RWPE1 (cell line): ENCODE results near the gene NFIB.

Experiments used
- CTCF ChIA-PET: fragments of 350-600 bp; sonication (Branson Sonifier 250); formaldehyde crosslinking; extraction: SDS; loops from one replicate; lab custom pipeline; 2021; lab: Yijun Ruan, JAX
- POLR2A ChIA-PET: fragments of 400-600 bp; formaldehyde crosslinking; extraction: SDS; loops from one replicate; lab custom pipeline; 2020; ENCODE audit warnings: antibody characterized with exemption; ENCODE audit not compliant: low non-redundant PET; lab: Yijun Ruan, JAX
- DNase-seq: peaks from one replicate; pipeline ENCODE4 v3.0.0; 2012; ENCODE audit warnings: low spot score
- H3K27ac ChIP-seq: fragments of 450-650 bp; 2 replicates; pipeline ENCODE4 v1.5.1; 2017
- TF ChIP-seq, protein P1 (sequence below): fragments of 450-650 bp; conservative IDR thresholded peaks from 2 replicates; pipeline ENCODE4 v1.5.1; 2017; ENCODE audit warnings: low read depth, mild to moderate bottlenecking

The NFIB gene

DNA sequence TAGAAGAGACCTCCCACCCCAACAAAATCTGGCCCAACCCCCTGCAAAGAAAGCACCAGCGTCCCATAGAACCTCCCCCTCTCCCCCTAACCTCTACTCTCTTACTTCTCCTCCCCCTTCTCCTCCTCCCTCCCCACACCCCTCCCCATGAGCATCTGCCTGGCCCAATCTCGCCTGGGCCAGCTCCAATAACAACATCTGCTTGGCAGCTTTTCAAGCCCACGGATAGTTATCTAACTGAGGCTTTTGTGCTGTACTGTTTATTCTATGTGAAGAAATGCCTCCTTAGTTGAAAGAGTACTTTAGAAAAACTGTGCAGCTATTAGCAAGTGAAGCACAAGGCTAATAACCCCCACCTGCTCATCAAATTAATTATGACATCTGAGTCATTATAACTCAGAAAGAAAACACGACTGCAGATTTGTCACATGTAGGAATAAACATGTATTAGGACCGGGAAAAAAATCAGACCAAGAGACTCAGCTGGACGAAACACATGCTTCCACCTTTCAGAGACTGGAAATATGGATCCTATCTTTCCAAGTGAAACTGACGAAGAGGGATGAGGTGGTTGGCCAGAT lies 42.8 kb downstream of the NFIB start:
- TF ChIP-seq, protein P1, sequence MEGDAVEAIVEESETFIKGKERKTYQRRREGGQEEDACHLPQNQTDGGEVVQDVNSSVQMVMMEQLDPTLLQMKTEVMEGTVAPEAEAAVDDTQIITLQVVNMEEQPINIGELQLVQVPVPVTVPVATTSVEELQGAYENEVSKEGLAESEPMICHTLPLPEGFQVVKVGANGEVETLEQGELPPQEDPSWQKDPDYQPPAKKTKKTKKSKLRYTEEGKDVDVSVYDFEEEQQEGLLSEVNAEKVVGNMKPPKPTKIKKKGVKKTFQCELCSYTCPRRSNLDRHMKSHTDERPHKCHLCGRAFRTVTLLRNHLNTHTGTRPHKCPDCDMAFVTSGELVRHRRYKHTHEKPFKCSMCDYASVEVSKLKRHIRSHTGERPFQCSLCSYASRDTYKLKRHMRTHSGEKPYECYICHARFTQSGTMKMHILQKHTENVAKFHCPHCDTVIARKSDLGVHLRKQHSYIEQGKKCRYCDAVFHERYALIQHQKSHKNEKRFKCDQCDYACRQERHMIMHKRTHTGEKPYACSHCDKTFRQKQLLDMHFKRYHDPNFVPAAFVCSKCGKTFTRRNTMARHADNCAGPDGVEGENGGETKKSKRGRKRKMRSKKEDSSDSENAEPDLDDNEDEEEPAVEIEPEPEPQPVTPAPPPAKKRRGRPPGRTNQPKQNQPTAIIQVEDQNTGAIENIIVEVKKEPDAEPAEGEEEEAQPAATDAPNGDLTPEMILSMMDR: no peak
- peak; percentile 5 for DNase-seq
- ChIA-PET CTCF (interaction anchor here (0.5 kb wide), 1 partner anchor 1882 kb away, joined by 3 read pairs; no protein-coding TSS in a partner anchor), POLR2A (no interaction called here)
- H3K27ac ChIP-seq: peak overlapping the region; percentile 60

DNA sequence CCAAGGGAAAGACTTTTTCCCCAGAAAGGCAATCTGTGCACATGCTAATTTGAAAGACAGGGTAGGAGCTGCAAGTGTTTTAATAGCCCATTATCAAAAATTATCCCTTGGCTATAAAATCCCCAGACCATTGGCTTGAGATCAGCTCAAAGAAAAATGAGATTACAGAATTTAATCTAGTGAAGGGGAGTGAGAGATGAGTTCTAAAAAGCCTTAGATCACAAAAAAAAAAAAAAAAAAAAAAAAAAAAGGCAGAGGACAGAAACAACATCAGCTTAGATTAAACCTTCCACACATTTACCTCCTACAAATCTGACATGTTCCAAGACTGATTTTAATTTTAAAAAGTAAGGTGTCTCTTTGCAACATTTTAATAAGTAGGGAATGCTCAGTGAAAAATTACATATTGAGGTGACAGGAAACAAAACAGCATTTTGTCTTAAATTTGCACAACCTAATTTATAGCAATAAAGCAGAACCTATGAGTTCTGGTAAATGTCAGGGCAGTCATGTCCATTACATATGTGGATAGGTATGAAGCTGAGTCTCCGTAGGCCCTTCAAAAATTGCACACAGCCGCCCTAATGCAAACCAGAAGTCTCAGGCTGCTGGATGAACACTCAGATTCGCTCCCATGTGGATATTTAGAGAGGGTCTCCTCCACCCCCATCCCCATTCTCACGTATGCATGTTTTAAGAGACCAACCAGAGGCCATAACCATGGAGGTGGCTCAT lies 43.4 kb downstream of the NFIB start:
- no peak for DNase-seq
- ChIA-PET CTCF (interaction anchor here (0.5 kb wide), 1 partner anchor 1883 kb away, joined by 3 read pairs; no protein-coding TSS in a partner anchor), POLR2A (no interaction called here)
- TF ChIP-seq, protein P1: no peak
- H3K27ac ChIP-seq: peak overlapping the region; percentile 60

DNA sequence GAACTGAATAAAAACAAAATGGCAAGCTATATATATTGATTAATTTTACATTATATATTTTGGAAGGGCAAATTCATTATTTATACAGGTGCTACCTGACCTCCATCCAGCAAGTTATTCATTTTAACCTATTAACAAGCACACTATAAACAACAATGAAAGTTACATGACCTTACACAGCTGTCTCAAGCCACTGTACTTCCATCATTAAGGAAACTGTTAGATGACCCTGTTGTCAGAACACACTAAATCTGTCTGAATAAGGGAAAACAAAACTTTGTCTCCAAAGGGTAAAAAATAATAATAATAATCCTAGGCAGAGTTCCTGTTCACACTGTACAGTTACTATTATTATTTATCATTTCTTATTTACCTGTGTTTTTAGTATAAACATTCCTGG lies 44.0 kb downstream of the NFIB start:
- DNase-seq: no peak
- TF ChIP-seq, protein P1: no peak
- ChIA-PET POLR2A (no interaction called here), CTCF (no interaction called here)
- H3K27ac ChIP-seq: no peak overlapping the region

DNA sequence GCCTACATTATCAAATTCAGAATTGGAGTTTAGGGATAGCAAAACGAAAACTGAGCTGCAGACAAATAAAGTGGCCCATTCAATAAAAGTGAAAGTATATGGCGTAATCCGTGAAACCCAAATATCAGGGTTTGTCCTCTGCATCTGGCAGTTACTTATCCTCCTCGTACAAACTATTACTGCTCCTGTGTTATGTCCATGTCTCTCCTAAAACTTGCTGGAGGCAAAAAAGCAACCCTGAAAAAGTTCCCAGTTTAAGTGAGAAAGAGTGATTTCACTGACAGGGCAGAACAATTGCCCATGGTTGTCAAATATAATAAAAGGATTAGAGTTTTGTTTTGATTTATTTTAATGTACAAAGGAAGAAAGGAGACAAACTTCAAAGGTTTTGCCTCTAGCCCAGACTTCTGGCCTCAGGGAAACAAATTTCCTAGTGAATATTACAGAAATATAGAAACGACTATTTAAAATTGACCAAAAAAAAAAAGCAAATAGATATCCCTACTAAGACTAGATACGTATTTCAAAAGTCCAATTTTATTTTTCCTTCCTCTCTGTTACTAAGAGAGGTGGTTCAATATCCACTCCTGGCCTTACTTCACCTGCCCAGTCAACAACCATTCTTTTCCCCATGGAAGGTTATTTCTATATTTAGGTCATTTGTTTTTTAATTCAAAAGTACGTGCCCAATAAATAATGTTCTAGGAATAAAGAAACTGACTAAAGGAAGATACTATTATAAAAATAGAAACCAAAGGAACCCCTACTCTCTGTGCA lies 50.0 kb downstream of the NFIB start:
- CTCF ChIA-PET: no interaction called here

DNA sequence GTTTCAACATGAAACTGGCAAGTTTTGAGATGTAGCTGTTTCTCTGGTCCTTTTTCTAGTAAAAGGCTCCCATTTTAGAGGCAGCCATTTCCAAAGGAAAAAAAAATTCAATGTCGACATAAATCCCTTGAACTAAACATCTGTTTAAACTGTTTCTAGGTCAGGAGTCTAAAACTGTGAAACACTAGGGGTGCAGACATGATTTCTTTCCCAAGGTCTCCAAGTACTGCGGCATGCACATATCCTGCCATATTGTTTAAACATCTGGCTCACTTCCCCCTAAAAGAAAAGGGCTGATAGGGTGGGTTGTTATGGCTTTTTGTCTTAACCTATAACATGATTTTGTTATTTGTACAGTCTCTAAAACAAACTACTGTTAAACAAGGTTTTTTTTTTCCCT lies 51.1 kb downstream of the NFIB start:
- CTCF ChIA-PET: interaction anchor here (0.7 kb wide), 1 partner anchor 14 kb away, joined by 3 read pairs; no protein-coding TSS in a partner anchor
- POLR2A ChIA-PET: no interaction called here
- TF ChIP-seq, protein P1: no peak
- no peak overlapping the region for H3K27ac ChIP-seq
- no peak for DNase-seq

More for the DNA sequence above, 50.0 kb downstream of the NFIB start:
- no peak for DNase-seq
- TF ChIP-seq, protein P1: no peak
- H3K27ac ChIP-seq: no peak overlapping the region
- POLR2A ChIA-PET: no interaction called here

DNA sequence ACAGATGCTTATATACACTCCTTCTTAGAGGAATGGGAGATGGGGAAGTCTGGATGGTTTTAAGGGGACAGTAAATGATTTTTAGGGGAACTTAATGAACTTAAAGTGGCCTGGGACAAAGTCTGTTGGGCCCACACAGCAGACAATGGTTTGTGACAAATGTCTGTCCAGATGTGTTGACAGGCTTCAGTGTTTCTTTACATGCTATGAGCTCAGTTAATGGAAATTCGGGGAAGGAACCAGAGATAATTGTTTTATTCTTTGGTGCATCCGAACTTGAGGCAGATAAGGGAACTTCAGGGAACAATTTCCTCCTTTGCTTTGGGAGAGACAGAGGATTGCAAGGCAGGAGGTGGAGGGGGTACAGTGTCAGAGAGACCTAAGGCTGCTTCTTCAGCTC lies 52.3 kb downstream of the NFIB start:
- ChIA-PET POLR2A (no interaction called here), CTCF (no interaction called here)
- TF ChIP-seq, protein P1: no peak
- no peak for DNase-seq
- H3K27ac ChIP-seq: no peak overlapping the region
